ENCODE data around the gene CHST12.
A peak's percentile ranks its signal among the peaks of the same experiment; 100 is the strongest.
"Not testable (repeated sequence)": the region's sequence is repeated elsewhere in the genome, so short reads cannot be mapped to it uniquely, and the experiment has no call there.

CHST12 gene

DNA sequence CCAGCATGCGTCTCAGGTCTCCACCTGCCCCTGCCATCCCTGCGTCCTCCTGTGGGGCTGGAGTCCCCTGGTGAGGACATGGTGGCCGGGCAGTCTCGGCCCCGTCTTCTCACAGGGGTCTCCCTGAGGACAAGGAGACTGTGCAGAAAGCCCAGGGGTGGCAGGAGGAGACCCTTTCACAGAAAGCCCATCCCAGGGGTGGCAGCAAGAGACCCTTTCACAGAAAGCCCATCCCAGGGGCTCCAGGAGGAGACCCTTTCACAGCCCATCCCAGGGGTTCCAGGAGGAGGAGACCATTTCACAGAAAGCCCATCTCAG is 14.8 kb upstream of the CHST12 start:
- Histone ChIP-seq H3K4me1 (no peaks in the 10 kb centered on the region), H3K36me3 (peaks cover 0 to 20% (median 0%) of the 10 kb centered on the region in 3 donors), H3K27ac (no peak overlapping the region), H3K9me3 (no peaks in the 10 kb centered on the region), H3K27me3 (no peaks in the 10 kb centered on the region), H3K4me3 (no peak overlapping the region)
- TF ChIP-seq, protein P1, sequence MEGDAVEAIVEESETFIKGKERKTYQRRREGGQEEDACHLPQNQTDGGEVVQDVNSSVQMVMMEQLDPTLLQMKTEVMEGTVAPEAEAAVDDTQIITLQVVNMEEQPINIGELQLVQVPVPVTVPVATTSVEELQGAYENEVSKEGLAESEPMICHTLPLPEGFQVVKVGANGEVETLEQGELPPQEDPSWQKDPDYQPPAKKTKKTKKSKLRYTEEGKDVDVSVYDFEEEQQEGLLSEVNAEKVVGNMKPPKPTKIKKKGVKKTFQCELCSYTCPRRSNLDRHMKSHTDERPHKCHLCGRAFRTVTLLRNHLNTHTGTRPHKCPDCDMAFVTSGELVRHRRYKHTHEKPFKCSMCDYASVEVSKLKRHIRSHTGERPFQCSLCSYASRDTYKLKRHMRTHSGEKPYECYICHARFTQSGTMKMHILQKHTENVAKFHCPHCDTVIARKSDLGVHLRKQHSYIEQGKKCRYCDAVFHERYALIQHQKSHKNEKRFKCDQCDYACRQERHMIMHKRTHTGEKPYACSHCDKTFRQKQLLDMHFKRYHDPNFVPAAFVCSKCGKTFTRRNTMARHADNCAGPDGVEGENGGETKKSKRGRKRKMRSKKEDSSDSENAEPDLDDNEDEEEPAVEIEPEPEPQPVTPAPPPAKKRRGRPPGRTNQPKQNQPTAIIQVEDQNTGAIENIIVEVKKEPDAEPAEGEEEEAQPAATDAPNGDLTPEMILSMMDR (IDR thresholded peaks at IDR 0.05), result no peak
- intact Hi-C loops (cut with DNase I; ENCODE audit: low total_unique reads), result no loop called here
- DNase-seq, result no peak

DNA sequence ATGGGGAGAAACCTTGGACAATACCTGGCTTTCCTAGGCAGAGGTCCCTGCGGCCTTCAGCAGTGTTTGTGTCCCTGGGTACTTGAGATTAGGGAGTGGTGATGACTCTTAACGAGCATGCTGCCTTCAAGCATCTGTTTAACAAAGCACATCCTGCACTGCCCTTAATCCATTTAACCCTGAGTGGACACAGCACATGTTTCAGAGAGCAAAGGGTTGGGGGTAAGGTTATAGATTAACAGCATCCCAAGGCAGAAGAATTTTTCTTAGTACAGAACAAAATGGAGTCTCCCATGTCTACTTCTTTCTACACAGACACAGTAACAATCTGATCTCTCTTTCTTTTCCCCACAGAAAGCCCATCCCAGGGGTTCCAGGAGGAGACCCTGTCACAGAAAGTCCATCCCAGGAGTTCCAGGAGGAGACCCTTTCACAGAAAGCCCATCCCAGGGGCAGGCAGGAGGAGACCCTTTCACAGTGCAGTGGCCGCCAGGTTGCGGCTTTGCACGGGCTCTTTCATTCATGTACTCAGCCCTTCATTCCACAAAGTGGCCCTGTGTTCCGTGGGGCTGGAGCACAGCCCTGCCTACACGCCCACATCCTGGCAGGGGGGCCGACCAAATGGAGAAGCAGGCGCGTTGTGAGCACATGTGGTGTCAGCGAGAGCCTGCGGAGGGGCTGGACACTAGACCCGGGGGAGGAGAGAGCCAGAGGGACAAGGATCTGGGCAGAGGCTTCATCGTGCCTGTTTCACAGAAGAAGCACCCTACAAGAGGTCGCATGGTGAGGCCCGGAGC is 13.2 kb upstream of the CHST12 start:
- H3K27me3 ChIP-seq; H3K36me3 ChIP-seq; DNase-seq; H3K4me3 ChIP-seq; H3K4me1 ChIP-seq; H3K27ac ChIP-seq; intact Hi-C loops (cut with DNase I; ENCODE audit: low total_unique reads); H3K9me3 ChIP-seq: not testable (repeated sequence)

DNA sequence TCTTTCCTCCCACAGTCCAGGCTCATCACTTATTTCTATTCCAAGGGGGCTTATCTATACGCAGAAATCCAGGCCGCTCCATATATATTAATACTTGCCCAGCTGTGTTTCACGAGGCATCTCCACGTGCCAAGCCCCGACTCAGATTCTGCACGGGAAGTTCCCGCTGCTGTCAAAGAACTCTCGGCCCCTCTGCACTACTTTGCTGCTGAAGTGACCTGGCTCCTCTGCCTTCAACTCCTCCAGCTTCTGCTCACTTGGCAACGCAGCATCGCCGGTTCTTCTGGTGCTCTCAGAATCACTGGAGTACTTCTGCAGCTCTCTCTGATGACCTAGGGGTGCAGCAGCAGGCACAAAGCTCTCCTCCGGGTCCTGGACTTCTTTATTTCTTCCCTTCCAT is 9.7 kb upstream of the CHST12 start:
- no peaks in the 10 kb centered on the region for H3K4me1 ChIP-seq
- no peaks in the 10 kb centered on the region for H3K27me3 ChIP-seq
- DNase-seq, result no peak
- TF ChIP-seq, protein P1 (IDR thresholded peaks at IDR 0.05), result no peak
- intact Hi-C loops (cut with DNase I; ENCODE audit: low total_unique reads), result loop anchor here (1.0 kb wide), 1 partner anchor 42 kb away; no protein-coding TSS in a partner anchor
- no peak overlapping the region for H3K4me3 ChIP-seq
- peaks cover 0 to 7% (median 0%) of the 10 kb centered on the region in 3 donors for H3K36me3 ChIP-seq
- H3K27ac ChIP-seq, result no peak overlapping the region
- H3K9me3 ChIP-seq, result no peaks in the 10 kb centered on the region

DNA sequence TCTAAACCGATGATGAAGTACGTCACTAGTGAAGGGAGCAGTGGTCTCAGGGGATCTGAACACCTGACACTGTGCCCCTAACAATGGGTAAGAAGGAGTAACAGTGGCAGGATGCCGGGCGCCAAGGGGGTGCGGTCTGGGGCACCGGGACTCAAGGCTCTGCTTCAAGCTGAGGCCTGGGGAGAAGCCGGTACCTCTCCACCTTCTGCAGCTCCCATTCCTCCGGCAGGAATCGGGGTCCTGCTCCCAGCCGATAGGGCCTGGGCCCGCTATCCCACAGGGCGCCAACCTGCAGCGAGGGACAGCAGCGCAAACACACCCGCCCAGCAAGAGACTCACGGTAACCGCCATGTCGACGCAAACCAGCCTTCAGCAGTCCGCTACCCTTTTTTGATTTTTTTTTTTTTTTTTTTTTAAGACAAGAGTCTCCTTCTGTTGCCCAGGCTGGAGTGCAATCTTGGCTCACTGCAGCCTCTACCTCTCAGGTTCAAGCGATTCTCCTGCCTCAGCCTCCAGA is 8.8 kb upstream of the CHST12 start:
- intact Hi-C loops (cut with DNase I; ENCODE audit: low total_unique reads), result loop anchor here (1.0 kb wide), 1 partner anchor 41 kb away; no protein-coding TSS in a partner anchor
- no peak for DNase-seq

DNA sequence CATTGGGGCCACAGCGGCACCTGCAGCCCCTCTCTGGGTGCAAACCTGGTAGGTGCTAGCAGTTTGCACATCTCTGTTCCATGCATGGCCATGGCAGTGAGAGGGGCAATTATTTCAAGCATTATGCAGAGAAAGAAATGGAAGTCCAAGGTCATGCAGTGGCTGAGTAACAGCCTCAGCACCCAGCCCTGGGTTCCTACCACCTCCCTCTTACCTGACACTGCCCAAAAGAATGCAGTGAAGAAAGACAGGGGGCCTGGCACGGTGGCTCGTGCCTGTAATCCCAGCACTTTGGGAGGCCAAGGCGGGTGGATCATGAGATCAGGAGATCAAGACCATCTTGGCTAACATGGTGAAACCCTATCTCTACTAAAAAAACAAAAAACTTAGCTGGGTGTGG is 4.9 kb upstream of the CHST12 start:
- H3K27ac ChIP-seq, result no peak overlapping the region
- H3K4me1 ChIP-seq, result peaks cover 0 to 19% (median 9%) of the 10 kb centered on the region in 4 donors
- TF ChIP-seq, protein P1 (IDR thresholded peaks at IDR 0.05), result no peak
- H3K36me3 ChIP-seq, result no peaks in the 10 kb centered on the region
- no peaks in the 10 kb centered on the region for H3K9me3 ChIP-seq
- no peak overlapping the region for H3K4me3 ChIP-seq
- H3K27me3 ChIP-seq, result no peaks in the 10 kb centered on the region
- intact Hi-C loops (cut with DNase I; ENCODE audit: low total_unique reads), result no loop called here
- no peak for DNase-seq

More for the DNA sequence above, 8.8 kb upstream of the CHST12 start:
- TF ChIP-seq, protein P1 (IDR thresholded peaks at IDR 0.05), result no peak
- Histone ChIP-seq H3K9me3 (no peaks in the 10 kb centered on the region), H3K27ac (no peak overlapping the region), H3K4me3 (no peak overlapping the region), H3K4me1 (peaks cover 0 to 3% (median 2%) of the 10 kb centered on the region in 4 donors), H3K36me3 (peaks cover 0 to 7% (median 0%) of the 10 kb centered on the region in 3 donors), H3K27me3 (no peaks in the 10 kb centered on the region)

DNA sequence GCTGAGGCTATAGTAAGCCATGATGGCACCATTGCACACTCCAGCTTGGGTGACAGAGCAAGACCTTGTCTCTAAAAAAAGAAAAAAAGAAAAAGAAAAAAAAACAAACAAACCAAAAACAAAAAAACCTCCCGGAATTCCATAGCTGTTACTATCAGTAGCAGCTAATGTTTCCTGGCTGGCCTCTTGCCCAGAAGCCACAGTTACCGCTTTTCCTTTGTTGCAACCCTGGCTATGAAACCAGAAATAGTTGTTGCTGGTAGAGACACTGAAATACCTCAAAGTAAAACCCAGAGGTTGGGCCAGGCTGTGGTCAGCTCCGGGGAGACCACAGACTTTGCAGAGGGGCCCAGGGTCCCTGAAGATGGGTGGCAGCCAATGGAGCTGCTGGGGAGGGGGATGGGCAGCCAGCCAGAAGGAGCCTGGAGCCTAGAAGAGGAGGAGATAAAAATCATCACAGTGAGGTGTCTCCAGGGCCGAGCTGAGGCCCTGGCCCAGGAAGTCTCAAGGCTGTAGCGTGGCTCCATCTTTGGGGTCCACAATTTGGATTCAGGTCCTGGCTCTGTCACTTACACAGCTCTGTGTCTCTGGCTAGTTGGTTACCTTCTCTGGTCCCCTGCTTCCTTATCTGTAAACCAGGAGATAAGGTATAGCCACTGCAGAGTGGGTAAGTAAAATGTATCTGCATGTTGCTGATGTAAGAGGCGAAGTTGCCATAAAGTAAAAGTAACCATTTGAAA is 3.4 kb upstream of the CHST12 start:
- Histone ChIP-seq H3K27ac (peak overlapping the region; percentile 61 to 69), H3K27me3 (no peaks in the 10 kb centered on the region), H3K9me3 (no peaks in the 10 kb centered on the region), H3K4me1 (peaks cover 0 to 28% (median 18%) of the 10 kb centered on the region in 4 donors), H3K36me3 (no peaks in the 10 kb centered on the region), H3K4me3 (no peak overlapping the region)
- intact Hi-C loops (cut with DNase I; ENCODE audit: low total_unique reads), result no loop called here
- peak; percentile 84 for DNase-seq
- TF ChIP-seq, protein P1 (IDR thresholded peaks at IDR 0.05), result no peak

Measured in tibial artery (tissue), 4 donors.